ENCODE measurements around the gene KRT83. TPM values are rescaled to one million over a fixed set of nuclear protein-coding genes. Genes with fewer than 3 reads are reported as not detected.
"Not testable (repeated sequence)": the region's sequence is repeated elsewhere in the genome, so short reads cannot be mapped to it uniquely, and the experiment has no call there.

The KRT83 gene
- total RNA-seq, 5 donors from 2014 or later (not counting 1 experiment from before 2014, with no cell fraction given): not detected

- Histone ChIP-seq H3K27me3 (replicated peaks in 1 of 2; ENCODE audit: control insufficient read depth in 2 of 2, extremely low read depth in 1 of 2, insufficient read depth in 2 of 2, low read length in 1 of 2) (peaks cover 0 to 33% of the 10 kb centered on the region in 2 experiments), H3K4me1 (ENCODE audit: control insufficient read depth in 1 of 2, extremely low read depth in 1 of 2, insufficient read depth in 2 of 2, low read length in 2 of 2) (peaks cover 13 to 32% of the 10 kb centered on the region in 2 experiments), H3K4me3 (ENCODE audit: control insufficient read depth in 1 of 2, extremely low read depth in 1 of 2, low read length in 1 of 2) (no peak overlapping the region), H3K9me3 (no peaks in the 10 kb centered on the region), H3K27ac (ENCODE audit: low read length) (no peak overlapping the region), H3K36me3 (ENCODE audit: control insufficient read depth in 2 of 2, extremely low read depth in 1 of 2, insufficient read depth in 1 of 2, low read length in 1 of 2) (no peaks in the 10 kb centered on the region)
- Mint-ChIP-seq H3K4me3 (no peak overlapping the region), H3K27ac (no peak overlapping the region), H3K4me1 (peaks cover 24 to 34% (median 32%) of the 10 kb centered on the region in 3 donors), H3K36me3 (no peaks in the 10 kb centered on the region), H3K9me3 (no peaks in the 10 kb centered on the region), H3K27me3 (peaks cover 3 to 13% of the 10 kb centered on the region in 2 donors)
- ChIA-PET POLR2A (no interaction called here), CTCF (no interaction called here)
- WGBS (ENCODE audit: insufficient coverage): 91% methylated on average over 7 of the region's 8 CpGs
- no peak for ATAC-seq (replicated peaks in 1 of 4)
- peak in 1 of 35 experiments; percentile 4 for DNase-seq
These were observed 28.9 kb upstream of the KRT83 start for GRCh38 chr12:52350021-52350620.

GRCh38 chr12:52349196-52349595 is 28.0 kb upstream of the KRT83 start:
- peaks cover 3 to 14% of the 10 kb centered on the region in 2 donors for H3K27me3 Mint-ChIP-seq
- H3K9me3 Mint-ChIP-seq: no peaks in the 10 kb centered on the region
- no peak for ATAC-seq (replicated peaks in 1 of 4)
- Histone ChIP-seq H3K27ac (ENCODE audit: low read length) (no peak overlapping the region), H3K4me1 (ENCODE audit: control insufficient read depth in 1 of 2, extremely low read depth in 1 of 2, insufficient read depth in 2 of 2, low read length in 2 of 2) (peaks cover 13 to 32% of the 10 kb centered on the region in 2 experiments), H3K27me3 (replicated peaks in 1 of 2; ENCODE audit: control insufficient read depth in 2 of 2, extremely low read depth in 1 of 2, insufficient read depth in 2 of 2, low read length in 1 of 2) (peaks cover 0 to 31% of the 10 kb centered on the region in 2 experiments), H3K9me3 (no peaks in the 10 kb centered on the region), H3K4me3 (ENCODE audit: control insufficient read depth in 1 of 2, extremely low read depth in 1 of 2, low read length in 1 of 2) (no peak overlapping the region), H3K36me3 (ENCODE audit: control insufficient read depth in 2 of 2, extremely low read depth in 1 of 2, insufficient read depth in 1 of 2, low read length in 1 of 2) (no peaks in the 10 kb centered on the region)
- peaks cover 24 to 34% (median 32%) of the 10 kb centered on the region in 3 donors for H3K4me1 Mint-ChIP-seq
- H3K27ac Mint-ChIP-seq: no peak overlapping the region
- H3K36me3 Mint-ChIP-seq: no peaks in the 10 kb centered on the region
- no peak for DNase-seq
- ChIA-PET POLR2A (no interaction called here), CTCF (no interaction called here)
- WGBS (ENCODE audit: insufficient coverage): 86% methylated on average over 5 of the region's 6 CpGs
- H3K4me3 Mint-ChIP-seq: no peak overlapping the region

- whole genome bisulfite sequencing (ENCODE audit: insufficient coverage): 65% methylated on average over 10 of the region's 16 CpGs
- Histone ChIP-seq H3K27ac (ENCODE audit: low read length) (no peak overlapping the region), H3K4me1 (ENCODE audit: control insufficient read depth in 1 of 2, extremely low read depth in 1 of 2, insufficient read depth in 2 of 2, low read length in 2 of 2) (peaks cover 13 to 29% of the 10 kb centered on the region in 2 experiments), H3K9me3 (no peaks in the 10 kb centered on the region), H3K27me3 (replicated peaks in 1 of 2; ENCODE audit: control insufficient read depth in 2 of 2, extremely low read depth in 1 of 2, insufficient read depth in 2 of 2, low read length in 1 of 2) (peaks cover 0 to 34% of the 10 kb centered on the region in 2 experiments), H3K4me3 (ENCODE audit: control insufficient read depth in 1 of 2, extremely low read depth in 1 of 2, low read length in 1 of 2) (no peak overlapping the region), H3K36me3 (ENCODE audit: control insufficient read depth in 2 of 2, extremely low read depth in 1 of 2, insufficient read depth in 1 of 2, low read length in 1 of 2) (no peaks in the 10 kb centered on the region)
- CTCF ChIA-PET: interaction anchor here in 1 of 2 donors (0.6 to 1.2 kb wide), 3 partner anchors 20 to 652 kb away, joined by 3 to 5 read pairs (median 3); no protein-coding TSS in a partner anchor
- no peak for DNase-seq
- no peaks in the 10 kb centered on the region for H3K36me3 Mint-ChIP-seq
- H3K4me3 Mint-ChIP-seq: no peak overlapping the region
- H3K27me3 Mint-ChIP-seq: peaks cover 0 to 10% of the 10 kb centered on the region in 2 donors
- no peak for ATAC-seq (replicated peaks in 1 of 4)
- H3K27ac Mint-ChIP-seq: no peak overlapping the region
- no peaks in the 10 kb centered on the region for H3K9me3 Mint-ChIP-seq
- POLR2A ChIA-PET: no interaction called here
- H3K4me1 Mint-ChIP-seq: peaks cover 22 to 28% (median 26%) of the 10 kb centered on the region in 3 donors
These were observed 26.6 kb upstream of the KRT83 start for GRCh38 chr12:52347551-52348510.

GRCh38 chr12:52347016-52347415 is 25.8 kb upstream of the KRT83 start:
- Histone ChIP-seq H3K27ac (ENCODE audit: low read length) (no peak overlapping the region), H3K27me3 (replicated peaks in 1 of 2; ENCODE audit: control insufficient read depth in 2 of 2, extremely low read depth in 1 of 2, insufficient read depth in 2 of 2, low read length in 1 of 2) (peaks cover 0 to 31% of the 10 kb centered on the region in 2 experiments), H3K9me3 (no peaks in the 10 kb centered on the region), H3K4me3 (ENCODE audit: control insufficient read depth in 1 of 2, extremely low read depth in 1 of 2, low read length in 1 of 2) (no peak overlapping the region), H3K36me3 (ENCODE audit: control insufficient read depth in 2 of 2, extremely low read depth in 1 of 2, insufficient read depth in 1 of 2, low read length in 1 of 2) (no peaks in the 10 kb centered on the region), H3K4me1 (ENCODE audit: control insufficient read depth in 1 of 2, extremely low read depth in 1 of 2, insufficient read depth in 2 of 2, low read length in 2 of 2) (peaks cover 10 to 21% of the 10 kb centered on the region in 2 experiments)
- Mint-ChIP-seq H3K27ac (no peak overlapping the region), H3K9me3 (no peaks in the 10 kb centered on the region), H3K36me3 (no peaks in the 10 kb centered on the region), H3K27me3 (peaks cover 0 to 10% of the 10 kb centered on the region in 2 donors), H3K4me1 (peaks cover 14 to 20% (median 19%) of the 10 kb centered on the region in 3 donors), H3K4me3 (no peak overlapping the region)
- DNase-seq: no peak
- ATAC-seq (replicated peaks in 1 of 4): no peak
- ChIA-PET POLR2A (no interaction called here), CTCF (interaction anchor here in 1 of 2 donors (1.2 kb wide), 2 partner anchors 19 to 21 kb away, joined by 3 read pairs; no protein-coding TSS in a partner anchor)
- WGBS (ENCODE audit: insufficient coverage): 87% methylated on average over 3 of the region's 9 CpGs

GRCh38 chr12:52346593-52346992 is 25.4 kb upstream of the KRT83 start:
- H3K4me3 ChIP-seq (ENCODE audit: control insufficient read depth in 1 of 2, extremely low read depth in 1 of 2, low read length in 1 of 2): no peak overlapping the region
- H3K36me3 ChIP-seq (ENCODE audit: control insufficient read depth in 2 of 2, extremely low read depth in 1 of 2, insufficient read depth in 1 of 2, low read length in 1 of 2): no peaks in the 10 kb centered on the region
- CTCF ChIA-PET: interaction anchor here in 1 of 2 donors (1.2 kb wide), 1 partner anchor 20 kb away, joined by 3 read pairs; no protein-coding TSS in a partner anchor
- DNase-seq (no peak), ATAC-seq (replicated peaks in 1 of 4) (no peak)
- no peaks in the 10 kb centered on the region for H3K9me3 ChIP-seq
- H3K27me3 Mint-ChIP-seq: peaks cover 0 to 14% of the 10 kb centered on the region in 2 donors
- no peaks in the 10 kb centered on the region for H3K36me3 Mint-ChIP-seq
- H3K4me1 Mint-ChIP-seq: peaks cover 10 to 16% (median 15%) of the 10 kb centered on the region in 3 donors
- peaks cover 0 to 35% of the 10 kb centered on the region in 2 experiments for H3K27me3 ChIP-seq (replicated peaks in 1 of 2; ENCODE audit: control insufficient read depth in 2 of 2, extremely low read depth in 1 of 2, insufficient read depth in 2 of 2, low read length in 1 of 2)
- WGBS (ENCODE audit: insufficient coverage): 50% methylated on average over 2 of the region's 4 CpGs
- H3K4me3 Mint-ChIP-seq: no peak overlapping the region
- no peak overlapping the region for H3K27ac ChIP-seq (ENCODE audit: low read length)
- H3K4me1 ChIP-seq (ENCODE audit: control insufficient read depth in 1 of 2, extremely low read depth in 1 of 2, insufficient read depth in 2 of 2, low read length in 2 of 2): peaks cover 5 to 17% of the 10 kb centered on the region in 2 experiments
- H3K27ac Mint-ChIP-seq: no peak overlapping the region
- POLR2A ChIA-PET: no interaction called here
- H3K9me3 Mint-ChIP-seq: no peaks in the 10 kb centered on the region

- H3K9me3 ChIP-seq; H3K4me3 ChIP-seq (ENCODE audit: control insufficient read depth in 1 of 2, extremely low read depth in 1 of 2, low read length in 1 of 2); POLR2A ChIA-PET; DNase-seq; H3K4me1 Mint-ChIP-seq; H3K36me3 Mint-ChIP-seq; H3K27ac ChIP-seq (ENCODE audit: low read length); H3K4me3 Mint-ChIP-seq; H3K4me1 ChIP-seq (ENCODE audit: control insufficient read depth in 1 of 2, extremely low read depth in 1 of 2, insufficient read depth in 2 of 2, low read length in 2 of 2); H3K9me3 Mint-ChIP-seq; ATAC-seq (replicated peaks in 1 of 4); H3K36me3 ChIP-seq (ENCODE audit: control insufficient read depth in 2 of 2, extremely low read depth in 1 of 2, insufficient read depth in 1 of 2, low read length in 1 of 2); H3K27ac Mint-ChIP-seq: not testable (repeated sequence)
- 100% methylated on average over 2 of the region's 8 CpGs for WGBS (ENCODE audit: insufficient coverage)
- peaks cover 0 to 14% of the 10 kb centered on the region in 2 donors for H3K27me3 Mint-ChIP-seq
- peaks cover 0 to 26% of the 10 kb centered on the region in 2 experiments for H3K27me3 ChIP-seq (replicated peaks in 1 of 2; ENCODE audit: control insufficient read depth in 2 of 2, extremely low read depth in 1 of 2, insufficient read depth in 2 of 2, low read length in 1 of 2)
- CTCF ChIA-PET: interaction anchor here in 1 of 2 donors (1.4 kb wide), 1 partner anchor 17 kb away, joined by 6 read pairs; no protein-coding TSS in a partner anchor
These were observed 23.8 kb upstream of the KRT83 start for GRCh38 chr12:52345041-52345440.

Data from T-cell (primary cell).